PC-3 (cell line): Measurements from ENCODE around the gene ACVRL1.

Experiments
- EZH2 ChIP-seq: fragments of 300-600 bp; sonication (generic); IDR thresholded peaks from one replicate; pipeline ENCODE4 v1.6.1; 2017; ENCODE audit warnings: antibody characterized with exemption, mild to moderate bottlenecking, low read length; ENCODE audit not compliant: unreplicated experiment
- TF ChIP-seq, protein P1 (sequence below): fragments of 300-600 bp; sonication (generic); conservative IDR thresholded peaks from 2 replicates; pipeline ENCODE4 v1.5.1; 2017; ENCODE audit warnings: antibody characterized with exemption, low read depth, mild to moderate bottlenecking, low read length

DNA sequence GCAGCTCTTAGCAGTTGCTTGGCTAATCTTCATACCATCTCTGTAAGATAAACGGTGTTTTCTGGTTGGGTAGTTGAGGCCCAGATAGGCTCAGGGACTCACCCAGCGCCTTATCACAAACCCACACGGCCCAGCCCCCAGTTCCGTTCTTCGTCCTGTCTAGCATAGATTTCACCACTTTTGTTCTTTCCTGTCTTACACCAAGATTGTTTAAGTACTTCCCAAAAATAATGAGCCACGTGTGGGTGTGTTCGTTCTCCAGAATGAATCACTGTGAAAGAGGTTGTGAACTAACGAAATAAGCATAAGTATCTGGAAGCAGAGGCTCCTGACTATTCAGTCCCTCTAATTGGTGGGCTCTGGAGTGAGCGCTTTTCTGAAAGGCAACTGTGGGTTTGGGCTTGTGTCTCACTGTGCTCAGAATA lies 65.6 kb downstream of the ACVRL1 start:
- TF ChIP-seq, protein P1, sequence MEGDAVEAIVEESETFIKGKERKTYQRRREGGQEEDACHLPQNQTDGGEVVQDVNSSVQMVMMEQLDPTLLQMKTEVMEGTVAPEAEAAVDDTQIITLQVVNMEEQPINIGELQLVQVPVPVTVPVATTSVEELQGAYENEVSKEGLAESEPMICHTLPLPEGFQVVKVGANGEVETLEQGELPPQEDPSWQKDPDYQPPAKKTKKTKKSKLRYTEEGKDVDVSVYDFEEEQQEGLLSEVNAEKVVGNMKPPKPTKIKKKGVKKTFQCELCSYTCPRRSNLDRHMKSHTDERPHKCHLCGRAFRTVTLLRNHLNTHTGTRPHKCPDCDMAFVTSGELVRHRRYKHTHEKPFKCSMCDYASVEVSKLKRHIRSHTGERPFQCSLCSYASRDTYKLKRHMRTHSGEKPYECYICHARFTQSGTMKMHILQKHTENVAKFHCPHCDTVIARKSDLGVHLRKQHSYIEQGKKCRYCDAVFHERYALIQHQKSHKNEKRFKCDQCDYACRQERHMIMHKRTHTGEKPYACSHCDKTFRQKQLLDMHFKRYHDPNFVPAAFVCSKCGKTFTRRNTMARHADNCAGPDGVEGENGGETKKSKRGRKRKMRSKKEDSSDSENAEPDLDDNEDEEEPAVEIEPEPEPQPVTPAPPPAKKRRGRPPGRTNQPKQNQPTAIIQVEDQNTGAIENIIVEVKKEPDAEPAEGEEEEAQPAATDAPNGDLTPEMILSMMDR: no peak
- TF ChIP-seq EZH2: no peak
